Astrocyte (in vitro differentiated cells and primary cell): Measurements from ENCODE around the gene MAGI1. TPM values are rescaled to one million over a fixed set of nuclear protein-coding genes. Genes with fewer than 3 reads are reported as not detected.

Experiments
- DNase-seq: peaks from one replicate; pipeline ENCODE4 v3.0.0-alpha.2; 2010; ENCODE audit warnings: low read depth
- FAIRE-seq: peaks from 2 replicates; lab custom pipeline; 2011; peaks lifted over from hg19 to GRCh38; lab: Jason Lieb, UNC
- H2AFZ ChIP-seq: 2 replicates; pipeline ENCODE4 v1.6.0; 2012; ENCODE audit warnings: low read depth, low read length, inconsistent platforms
- H3K27ac ChIP-seq: 2 replicates; pipeline ENCODE4 v1.5.1; 2011; ENCODE audit warnings: low read depth, low read length, inconsistent platforms
- H3K27me3 ChIP-seq: 2 replicates; pipeline ENCODE4 v1.6.0; 2011; ENCODE audit warnings: low read length, inconsistent platforms; ENCODE audit not compliant: insufficient read depth
- H3K36me3 ChIP-seq: 2 replicates; pipeline ENCODE4 v1.5.1; 2011; ENCODE audit warnings: low read length, inconsistent platforms; ENCODE audit not compliant: insufficient read depth
- H3K4me1 ChIP-seq: 2 replicates; pipeline ENCODE4 v1.5.1; 2011; ENCODE audit warnings: low read length, inconsistent platforms; ENCODE audit not compliant: insufficient read depth
- H3K4me2 ChIP-seq: 2 replicates; pipeline ENCODE4 v1.6.0; 2012; ENCODE audit warnings: low read length, inconsistent platforms
- H3K4me3 ChIP-seq: 2 replicates; pipeline ENCODE4 v1.5.1; 2011; ENCODE audit warnings: low read depth, mild to moderate bottlenecking, low read length, inconsistent platforms; ENCODE audit not compliant: insufficient read depth
- H3K79me2 ChIP-seq: 2 replicates; pipeline ENCODE4 v1.6.0; 2012; ENCODE audit warnings: mild to moderate bottlenecking, low read length, inconsistent platforms; ENCODE audit not compliant: insufficient read depth
- H3K9ac ChIP-seq: 2 replicates; pipeline ENCODE4 v1.6.0; 2012; ENCODE audit warnings: mild to moderate bottlenecking, low read length, inconsistent platforms
- H3K9me3 ChIP-seq: 2 replicates; pipeline ENCODE4 v1.5.1; 2012; ENCODE audit warnings: low read depth, mild to moderate bottlenecking, low read length, inconsistent platforms; ENCODE audit not compliant: insufficient read depth
- H4K20me1 ChIP-seq: 2 replicates; pipeline ENCODE4 v1.6.0; 2012; ENCODE audit warnings: low read length, inconsistent platforms; ENCODE audit not compliant: insufficient read depth
- H3K27ac Mint-ChIP-seq: one replicate; pipeline ENCODE4 v1.8.0; 2021; ENCODE audit warnings: mild to moderate bottlenecking, mixed read lengths; ENCODE audit not compliant: unreplicated experiment
- H3K27me3 Mint-ChIP-seq: one replicate; pipeline ENCODE4 v1.8.0; 2021; ENCODE audit warnings: low read depth, mixed read lengths; ENCODE audit not compliant: unreplicated experiment
- H3K36me3 Mint-ChIP-seq: one replicate; pipeline ENCODE4 v1.8.0; 2021; ENCODE audit warnings: low read depth, mixed read lengths; ENCODE audit not compliant: unreplicated experiment
- H3K4me1 Mint-ChIP-seq: one replicate; pipeline ENCODE4 v1.8.0; 2021; ENCODE audit warnings: low read depth, mixed read lengths; ENCODE audit not compliant: unreplicated experiment
- H3K4me3 Mint-ChIP-seq: one replicate; pipeline ENCODE4 v1.8.0; 2021; ENCODE audit warnings: mild to moderate bottlenecking, moderate library complexity, mixed read lengths; ENCODE audit not compliant: unreplicated experiment
- H3K9me3 Mint-ChIP-seq: one replicate; pipeline ENCODE4 v1.8.0; 2021; ENCODE audit warnings: mild to moderate bottlenecking, mixed read lengths; ENCODE audit not compliant: unreplicated experiment
- EZH2 ChIP-seq: IDR thresholded peaks from 2 replicates; pipeline ENCODE4 v1.6.1; 2012; ENCODE audit warnings: mild to moderate bottlenecking, low read length, inconsistent platforms; ENCODE audit not compliant: insufficient read depth
- total RNA-seq: library from RNA; stranded (reverse); gene quantifications from 2 replicates; pipeline ENCODE4 v1.2.1, GENCODE V29; 2021
- TF ChIP-seq, protein P1 (sequence below): IDR thresholded peaks from 2 replicates; pipeline ENCODE4 v1.5.1; 2011; ENCODE audit warnings: low read depth, mild to moderate bottlenecking, inconsistent platforms, low read length, moderate library complexity; ENCODE audit not compliant: insufficient read depth

The MAGI1 gene
- total RNA-seq, 1 donor from 2014 or later: 31.8 TPM

GRCh38 chr3:65449841-65450428, 588.8 kb downstream of the MAGI1 start:
- TF ChIP-seq, protein P1, sequence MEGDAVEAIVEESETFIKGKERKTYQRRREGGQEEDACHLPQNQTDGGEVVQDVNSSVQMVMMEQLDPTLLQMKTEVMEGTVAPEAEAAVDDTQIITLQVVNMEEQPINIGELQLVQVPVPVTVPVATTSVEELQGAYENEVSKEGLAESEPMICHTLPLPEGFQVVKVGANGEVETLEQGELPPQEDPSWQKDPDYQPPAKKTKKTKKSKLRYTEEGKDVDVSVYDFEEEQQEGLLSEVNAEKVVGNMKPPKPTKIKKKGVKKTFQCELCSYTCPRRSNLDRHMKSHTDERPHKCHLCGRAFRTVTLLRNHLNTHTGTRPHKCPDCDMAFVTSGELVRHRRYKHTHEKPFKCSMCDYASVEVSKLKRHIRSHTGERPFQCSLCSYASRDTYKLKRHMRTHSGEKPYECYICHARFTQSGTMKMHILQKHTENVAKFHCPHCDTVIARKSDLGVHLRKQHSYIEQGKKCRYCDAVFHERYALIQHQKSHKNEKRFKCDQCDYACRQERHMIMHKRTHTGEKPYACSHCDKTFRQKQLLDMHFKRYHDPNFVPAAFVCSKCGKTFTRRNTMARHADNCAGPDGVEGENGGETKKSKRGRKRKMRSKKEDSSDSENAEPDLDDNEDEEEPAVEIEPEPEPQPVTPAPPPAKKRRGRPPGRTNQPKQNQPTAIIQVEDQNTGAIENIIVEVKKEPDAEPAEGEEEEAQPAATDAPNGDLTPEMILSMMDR: no peak
- no peak for TF ChIP-seq EZH2
- no peak overlapping the region for H3K4me2 ChIP-seq
- Mint-ChIP-seq H3K9me3 (no peaks in the 10 kb centered on the region), H3K4me1 (peaks cover 7% of the 10 kb centered on the region), H3K36me3 (no peaks in the 10 kb centered on the region), H3K27me3 (no peaks in the 10 kb centered on the region), H3K27ac (no peak overlapping the region), H3K4me3 (no peak overlapping the region)
- H3K27me3 ChIP-seq: no peaks in the 10 kb centered on the region
- H3K9ac ChIP-seq: no peak overlapping the region
- no peak for FAIRE-seq
- no peaks in the 10 kb centered on the region for H4K20me1 ChIP-seq
- H3K36me3 ChIP-seq: no peaks in the 10 kb centered on the region
- DNase-seq: no peak
- H3K9me3 ChIP-seq: no peaks in the 10 kb centered on the region
- no peak overlapping the region for H3K4me3 ChIP-seq
- H3K4me1 ChIP-seq: no peaks in the 10 kb centered on the region
- H2AFZ ChIP-seq: no peak overlapping the region
- no peak overlapping the region for H3K27ac ChIP-seq
- H3K79me2 ChIP-seq: no peaks in the 10 kb centered on the region

GRCh38 chr3:65448120-65448519, 590.6 kb downstream of the MAGI1 start:
- no peaks in the 10 kb centered on the region for H3K4me1 ChIP-seq
- DNase-seq (no peak), FAIRE-seq (no peak)
- H3K4me3 ChIP-seq: no peak overlapping the region
- TF ChIP-seq, protein P1: no peak
- TF ChIP-seq EZH2: no peak
- no peaks in the 10 kb centered on the region for H4K20me1 ChIP-seq
- no peak overlapping the region for H3K4me2 ChIP-seq
- Mint-ChIP-seq H3K4me1 (peaks cover 7% of the 10 kb centered on the region), H3K36me3 (no peaks in the 10 kb centered on the region), H3K4me3 (no peak overlapping the region), H3K9me3 (no peaks in the 10 kb centered on the region), H3K27me3 (no peaks in the 10 kb centered on the region), H3K27ac (no peak overlapping the region)
- H3K27me3 ChIP-seq: no peaks in the 10 kb centered on the region
- H3K79me2 ChIP-seq: no peaks in the 10 kb centered on the region
- H2AFZ ChIP-seq: no peak overlapping the region
- no peaks in the 10 kb centered on the region for H3K9me3 ChIP-seq
- H3K9ac ChIP-seq: no peak overlapping the region
- H3K36me3 ChIP-seq: no peaks in the 10 kb centered on the region
- no peak overlapping the region for H3K27ac ChIP-seq

GRCh38 chr3:65445573-65446169, 593.0 kb downstream of the MAGI1 start:
- Histone ChIP-seq H3K9ac (no peak overlapping the region), H3K79me2 (no peaks in the 10 kb centered on the region), H2AFZ (no peak overlapping the region), H4K20me1 (no peaks in the 10 kb centered on the region), H3K4me3 (no peak overlapping the region), H3K4me2 (no peak overlapping the region), H3K4me1 (no peaks in the 10 kb centered on the region), H3K27ac (no peak overlapping the region), H3K27me3 (no peaks in the 10 kb centered on the region), H3K9me3 (no peaks in the 10 kb centered on the region), H3K36me3 (no peaks in the 10 kb centered on the region)
- DNase-seq: no peak
- TF ChIP-seq, protein P1: no peak
- TF ChIP-seq EZH2: no peak
- Mint-ChIP-seq H3K27ac (no peak overlapping the region), H3K4me1 (peaks cover 5% of the 10 kb centered on the region), H3K27me3 (no peaks in the 10 kb centered on the region), H3K9me3 (no peaks in the 10 kb centered on the region), H3K36me3 (no peaks in the 10 kb centered on the region), H3K4me3 (no peak overlapping the region)
- no peak for FAIRE-seq
